HG02943 (cell line): ENCODE measurements around the gene ZC2HC1B.

ENCODE experiments used
- ATAC-seq: cut with Tn5 transposase; IDR thresholded peaks from one replicate; pipeline ENCODE4 v1.9.1; 2021; ENCODE audit warnings: mild to moderate bottlenecking, low read depth, moderate library complexity; ENCODE audit not compliant: unreplicated experiment

The ZC2HC1B gene

DNA sequence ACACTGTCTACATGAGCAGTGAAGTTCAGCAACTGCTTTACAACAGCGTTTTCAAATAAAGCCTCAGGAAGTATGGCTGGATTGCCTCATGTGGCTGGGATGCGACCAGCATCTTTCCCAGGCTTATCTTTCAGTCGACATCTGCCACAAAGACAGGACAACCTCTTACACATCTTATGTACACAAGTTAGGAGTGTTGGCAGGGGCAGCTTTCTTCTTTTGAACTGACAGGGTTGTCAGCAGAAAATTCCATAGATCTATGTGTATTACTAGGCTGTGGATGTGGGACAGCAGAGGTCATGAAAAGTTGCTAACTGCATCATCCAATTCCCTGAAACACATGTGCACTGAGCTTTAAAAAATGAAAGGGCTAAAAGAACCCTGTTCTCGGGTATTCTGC, 95.7 kb downstream of the ZC2HC1B start:
- no peak for ATAC-seq

DNA sequence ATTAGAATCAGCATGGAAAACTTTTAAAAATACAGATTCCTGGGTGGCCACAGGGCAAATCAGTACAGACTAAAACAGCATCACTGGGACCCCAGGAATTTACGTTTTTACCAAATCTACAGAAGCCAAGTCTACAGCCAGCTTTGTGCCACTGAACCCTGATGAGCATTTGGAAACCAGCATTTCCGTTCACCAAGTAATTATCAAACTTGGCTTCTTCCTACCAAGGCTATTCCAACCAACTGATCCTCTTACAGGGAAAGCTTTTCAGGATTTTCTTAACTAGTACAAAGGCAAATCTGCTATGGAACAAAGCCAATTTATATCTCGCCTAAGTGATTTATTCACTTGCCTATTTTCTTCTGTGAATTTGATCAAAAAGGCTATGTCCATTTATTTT, 96.8 kb downstream of the ZC2HC1B start:
- ATAC-seq = no peak

DNA sequence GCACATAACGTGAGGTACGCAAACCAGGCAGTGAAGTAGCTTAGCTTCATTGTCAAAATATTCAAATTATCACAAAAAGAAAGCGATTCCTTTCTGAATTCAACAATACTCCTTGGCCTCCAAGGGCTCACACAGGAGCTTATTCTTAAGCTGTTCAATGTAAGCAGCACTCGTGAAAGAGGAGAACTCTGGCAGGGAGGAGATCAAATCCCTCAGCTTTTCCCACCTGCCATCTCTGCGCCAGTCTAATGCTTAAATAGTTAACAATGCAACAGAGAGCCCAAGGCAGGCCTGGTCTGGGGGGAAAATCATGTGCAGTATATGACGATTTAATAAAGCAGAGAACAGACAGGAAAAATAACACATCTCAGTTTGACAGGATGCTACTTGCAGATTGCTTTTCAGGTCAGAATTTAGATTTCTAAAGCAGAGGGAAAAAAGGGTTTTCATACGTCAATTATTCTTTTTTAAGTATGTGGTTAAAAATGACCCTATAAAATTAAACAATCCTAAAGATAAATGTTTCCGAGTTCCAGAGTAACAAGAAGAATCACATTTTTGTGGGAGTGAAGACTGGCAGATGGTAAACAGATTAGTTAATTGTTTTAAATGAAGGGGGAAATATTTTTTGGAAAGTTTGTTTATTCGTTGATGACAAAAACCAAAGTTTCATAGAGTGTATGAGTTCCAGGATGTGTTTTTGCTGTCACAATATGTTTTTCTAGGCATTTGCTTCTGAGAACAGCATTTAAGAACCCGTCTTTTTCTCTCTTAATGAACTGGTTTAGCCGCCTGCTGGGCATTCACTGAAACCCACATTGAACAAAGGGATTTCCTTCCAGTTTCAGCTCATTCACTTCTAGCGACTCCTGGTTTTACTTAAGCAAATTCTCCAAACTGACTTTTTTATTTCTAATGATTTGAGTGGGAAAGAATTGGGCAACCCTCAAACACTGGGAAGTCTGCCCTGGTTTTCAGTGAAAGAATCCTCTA, 97.9 kb downstream of the ZC2HC1B start:
- ATAC-seq = no peak

DNA sequence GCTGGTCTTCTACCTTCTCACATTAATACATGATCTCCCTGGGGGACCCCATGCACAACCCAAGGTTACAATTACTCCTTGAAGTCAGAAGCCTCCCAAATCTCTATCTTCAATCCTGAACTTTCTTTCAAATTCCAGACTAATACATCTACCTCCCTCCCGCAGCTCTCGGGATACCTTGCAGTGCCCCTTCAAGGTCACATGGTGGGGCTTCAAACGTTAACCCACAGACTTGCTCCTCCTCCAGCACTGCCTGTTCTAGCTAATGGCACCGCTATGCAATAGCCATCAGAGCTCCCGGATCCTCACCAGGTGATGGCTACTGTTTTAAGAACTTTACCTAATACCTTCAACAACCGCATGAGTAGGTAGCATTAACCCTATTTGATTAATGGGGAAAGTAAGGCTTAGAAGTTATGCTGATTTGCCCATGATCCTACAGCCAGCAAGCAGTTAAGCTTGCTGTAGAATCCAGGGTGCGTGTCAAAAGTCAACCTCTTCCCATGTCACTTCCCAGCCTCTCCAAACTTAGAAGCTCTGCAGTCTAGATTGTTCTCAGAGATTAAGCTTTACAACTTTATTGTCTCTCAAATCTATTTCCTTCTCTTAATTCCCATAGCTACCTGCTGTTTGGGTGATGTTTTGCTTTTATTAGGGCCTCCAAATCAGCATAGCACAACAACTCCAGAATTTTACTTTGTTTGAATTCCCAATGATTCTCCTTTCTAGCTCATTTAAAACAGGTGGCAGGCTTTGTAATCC, 99.1 kb downstream of the ZC2HC1B start:
- no peak for ATAC-seq

DNA sequence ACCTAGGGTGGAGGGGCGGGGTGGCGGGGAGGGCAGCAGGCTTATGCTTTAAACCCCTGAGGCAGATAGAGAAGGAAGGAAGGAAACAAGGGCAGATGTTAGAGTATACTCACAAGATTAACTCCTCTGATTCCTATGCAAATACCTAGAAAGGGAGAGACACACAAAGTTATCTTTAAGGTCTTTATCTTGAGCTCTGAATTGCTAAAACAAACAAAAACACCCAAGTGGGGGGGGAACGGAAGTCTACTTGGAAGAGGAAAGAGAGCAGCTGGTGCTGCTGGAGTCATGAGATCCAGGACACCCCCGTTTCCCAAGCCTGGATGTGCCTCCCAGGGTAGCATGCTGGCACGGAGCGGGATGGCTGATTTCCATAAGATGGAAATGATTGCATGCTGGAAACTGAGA, 100.4 kb downstream of the ZC2HC1B start:
- ATAC-seq = no peak

DNA sequence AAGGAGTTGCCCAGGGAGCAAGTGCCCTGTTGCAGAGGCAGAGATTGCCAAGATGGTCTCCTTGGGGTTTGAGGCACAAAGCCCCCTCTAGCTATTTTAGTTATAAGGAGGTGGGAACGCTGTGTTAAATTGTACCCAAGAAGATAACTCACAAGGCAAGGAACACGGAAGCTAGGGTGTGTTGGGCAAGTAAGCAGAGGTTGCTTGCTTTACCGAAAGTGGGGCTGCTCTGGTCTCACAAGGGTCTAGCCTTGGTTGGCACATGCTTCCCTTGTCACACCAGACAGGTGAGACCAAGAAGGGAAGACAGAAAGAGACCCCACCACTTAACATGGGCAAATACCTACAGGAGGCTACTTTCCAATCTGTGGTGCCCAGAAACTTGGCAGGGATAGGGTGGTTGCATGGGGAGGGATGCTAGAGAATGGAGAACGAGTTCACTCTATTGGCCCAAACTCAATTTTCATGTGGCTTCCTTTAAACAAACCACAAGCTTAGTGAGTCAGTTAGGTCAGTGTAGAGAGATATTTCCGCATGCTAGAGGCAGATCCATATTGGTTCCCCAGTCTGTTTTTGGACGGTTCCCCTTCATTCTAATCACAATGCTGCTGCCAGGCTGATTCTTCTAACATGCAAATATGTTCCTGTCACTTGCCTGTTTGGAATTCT, 101.4 kb downstream of the ZC2HC1B start:
- ATAC-seq = no peak

DNA sequence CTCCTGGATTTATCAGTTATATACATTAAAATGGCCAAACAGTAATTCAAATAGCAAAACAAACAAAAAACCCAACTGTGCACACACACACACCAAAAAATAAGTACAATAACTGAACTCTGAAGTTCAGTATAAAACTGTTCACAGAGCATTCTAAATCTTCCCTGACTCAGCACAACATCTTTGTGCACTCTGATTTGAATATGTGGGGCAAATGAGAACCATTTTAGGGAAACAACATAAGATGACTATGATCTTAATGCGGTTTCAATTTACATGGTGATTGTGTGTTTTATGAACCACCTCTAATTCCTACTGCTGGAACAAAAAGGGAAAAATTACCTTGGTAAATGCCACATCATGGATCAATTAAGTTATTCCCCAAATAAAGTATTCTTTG, 102.0 kb downstream of the ZC2HC1B start:
- ATAC-seq = no peak

DNA sequence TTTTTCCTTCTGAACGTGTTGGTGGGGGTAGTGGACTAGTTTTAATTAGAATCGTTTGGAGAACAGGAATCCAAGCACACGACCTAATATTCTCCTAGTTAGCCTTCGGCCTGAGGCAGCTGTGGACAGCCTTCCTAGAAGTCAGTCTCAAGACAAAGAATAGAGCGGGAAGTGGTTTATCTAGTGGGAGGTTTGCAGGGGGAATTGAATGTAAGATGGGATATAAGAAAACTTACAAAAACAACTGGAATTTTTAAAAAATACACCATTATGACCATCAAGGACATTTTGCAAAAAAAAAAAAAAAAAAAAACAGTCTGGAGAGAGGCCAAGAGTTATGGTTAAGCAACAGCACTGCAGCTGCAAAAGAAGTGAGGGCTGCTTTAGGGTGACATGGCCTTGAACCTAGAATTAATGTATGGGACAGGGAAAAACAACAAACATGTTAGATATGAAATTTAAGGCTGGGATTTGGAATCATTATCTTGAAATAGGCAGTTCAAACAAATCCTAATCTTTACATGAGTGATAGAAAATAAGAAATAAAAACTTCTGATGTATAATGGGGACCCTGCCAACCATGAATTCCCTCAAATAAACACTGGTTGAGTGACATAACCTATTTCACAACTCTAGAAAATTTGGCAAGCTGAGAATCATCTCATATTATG, 103.6 kb downstream of the ZC2HC1B start:
- no peak for ATAC-seq

DNA sequence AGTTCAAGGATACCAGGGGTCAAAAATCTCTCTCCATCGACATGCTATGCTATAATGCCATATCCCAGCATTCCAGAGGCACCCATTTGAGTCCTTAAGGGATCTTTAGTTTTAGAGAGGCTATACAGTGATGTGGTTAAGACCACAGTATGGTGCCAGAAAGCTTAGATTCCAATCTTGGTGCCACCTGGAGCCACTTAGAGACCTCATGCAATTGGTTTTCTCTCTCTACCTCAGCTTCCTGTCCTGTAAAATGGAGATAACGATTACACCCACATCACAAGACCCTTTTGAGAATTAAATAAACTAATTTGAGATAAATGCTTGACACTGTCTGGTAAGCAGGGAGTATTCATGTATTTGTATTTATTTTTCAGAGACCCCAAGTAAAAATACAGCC, 104.8 kb downstream of the ZC2HC1B start:
- ATAC-seq = no peak

DNA sequence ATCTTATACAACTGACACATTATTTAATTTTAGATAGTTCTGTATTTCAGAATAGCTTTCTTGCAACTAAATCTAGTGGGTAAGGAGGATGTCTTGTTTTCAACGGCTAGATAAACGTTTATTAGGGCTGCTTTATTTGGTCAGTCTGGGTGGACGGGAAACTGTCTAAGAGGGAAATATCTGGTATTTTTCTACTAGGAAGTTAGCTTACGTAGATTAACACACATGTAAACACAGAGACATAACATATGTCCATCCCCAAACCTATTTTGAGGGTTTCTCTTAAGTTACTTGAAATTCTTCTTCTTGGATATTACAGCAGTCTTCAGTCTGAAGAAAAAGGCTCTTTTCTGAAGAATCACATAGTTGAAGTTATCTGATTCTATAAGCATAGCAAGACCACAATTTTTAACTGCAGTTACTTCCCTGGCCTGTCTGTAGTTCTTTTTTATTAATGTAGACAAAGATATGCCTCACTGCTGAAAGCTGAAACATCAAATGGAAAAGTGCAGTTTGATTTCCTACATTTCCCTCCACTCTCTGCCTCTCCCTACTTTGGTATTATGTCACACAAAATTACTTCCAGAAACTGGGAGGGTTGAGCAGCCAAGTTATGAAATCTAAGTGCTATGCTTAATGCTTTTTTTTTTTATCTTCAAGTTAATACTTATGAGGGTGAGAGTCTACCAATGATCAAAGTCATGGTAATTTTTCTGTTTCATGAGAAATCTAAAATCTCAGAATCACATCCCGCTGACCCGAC, 106.4 kb downstream of the ZC2HC1B start:
- no peak for ATAC-seq

DNA sequence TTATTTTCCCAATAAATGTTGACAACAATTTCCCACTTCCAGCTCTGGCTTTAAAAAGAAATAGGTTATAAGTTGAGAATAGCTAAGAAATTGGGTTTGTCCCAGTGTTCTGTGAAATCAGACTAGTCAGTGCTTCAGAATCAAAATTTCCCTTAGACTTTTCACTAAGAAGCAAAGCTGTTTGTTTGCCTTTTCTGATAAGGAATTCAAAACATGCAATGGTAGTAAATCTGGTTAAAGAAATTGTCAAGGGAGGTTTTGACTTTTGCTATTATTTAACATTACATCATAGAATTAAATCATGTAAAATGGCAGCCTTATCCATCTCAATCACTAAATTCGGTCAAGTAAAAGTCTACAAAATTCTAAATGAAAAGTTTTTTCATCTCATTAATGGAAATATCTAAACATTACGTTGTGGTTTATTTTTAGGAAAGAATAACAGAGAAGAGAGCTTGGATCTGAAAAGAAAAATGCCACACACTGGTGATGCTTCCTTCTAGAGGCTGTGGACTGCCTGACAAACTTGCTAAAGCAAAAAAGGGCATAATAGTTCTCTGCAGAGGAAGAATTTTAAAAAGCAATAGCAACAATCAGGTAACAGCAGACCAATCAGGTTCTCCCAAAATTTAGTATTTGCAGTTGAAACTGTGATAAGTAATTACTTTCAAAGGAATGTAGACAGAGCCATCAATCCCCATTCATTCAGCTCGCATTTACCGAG, 107.4 kb downstream of the ZC2HC1B start:
- no peak for ATAC-seq

DNA sequence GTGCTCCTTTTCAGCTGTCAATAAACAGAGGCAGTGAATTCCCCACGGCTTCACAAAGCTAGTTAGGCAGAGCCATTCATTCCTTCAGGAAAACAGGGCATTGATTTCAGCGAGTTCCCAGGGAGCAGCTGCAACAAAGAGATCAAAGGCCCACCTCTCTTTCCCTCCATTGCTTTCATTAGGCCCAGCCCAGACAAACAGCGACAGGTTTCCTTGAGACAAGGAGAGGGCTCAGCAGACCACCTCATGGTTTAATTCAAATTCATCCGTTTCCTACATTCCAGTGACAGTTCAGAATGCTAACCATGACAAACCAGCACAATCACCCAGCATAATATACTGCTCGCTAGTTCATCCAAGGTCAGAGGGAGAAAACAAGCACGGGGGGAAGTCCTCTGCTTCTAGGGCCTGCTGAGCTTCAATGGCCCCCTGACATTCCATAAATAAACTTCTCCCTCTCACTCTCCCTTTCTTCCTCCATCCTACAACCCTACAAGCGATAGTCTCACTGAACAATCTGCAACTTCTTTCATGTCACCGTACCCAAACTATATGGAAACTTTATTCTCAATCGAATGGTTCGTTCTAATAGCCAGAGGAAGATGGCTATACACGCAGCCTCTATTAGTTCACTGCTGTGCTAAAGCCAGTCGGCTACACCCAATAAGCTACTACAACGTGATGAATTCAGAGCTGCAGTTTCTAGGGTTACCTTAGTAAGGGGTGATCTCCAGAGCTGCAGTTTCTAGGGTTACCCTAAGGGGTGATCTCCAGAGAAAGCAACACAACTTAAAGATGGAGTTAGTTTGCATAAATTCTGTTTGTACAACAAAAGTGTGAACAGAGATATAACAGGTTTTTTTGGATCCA, 109.1 kb downstream of the ZC2HC1B start:
- no peak for ATAC-seq

DNA sequence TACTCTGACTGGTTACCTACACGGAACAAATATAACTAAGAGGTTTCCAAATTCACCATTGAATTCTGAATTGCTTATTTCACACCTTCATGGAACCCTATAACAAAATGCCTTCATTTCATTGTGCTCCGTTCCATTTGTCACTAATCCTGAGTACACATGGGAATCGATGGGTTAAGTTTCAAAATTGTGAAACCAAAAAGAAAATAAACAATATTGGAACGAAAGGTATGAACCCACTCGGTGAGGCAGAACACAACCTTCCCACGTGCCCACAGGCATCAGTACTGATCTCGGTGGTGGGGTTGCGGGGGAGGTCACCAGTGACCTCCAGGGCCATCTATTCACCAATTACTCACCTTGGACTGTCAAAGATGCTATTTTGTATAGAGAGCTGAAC, 109.8 kb downstream of the ZC2HC1B start:
- ATAC-seq = no peak

DNA sequence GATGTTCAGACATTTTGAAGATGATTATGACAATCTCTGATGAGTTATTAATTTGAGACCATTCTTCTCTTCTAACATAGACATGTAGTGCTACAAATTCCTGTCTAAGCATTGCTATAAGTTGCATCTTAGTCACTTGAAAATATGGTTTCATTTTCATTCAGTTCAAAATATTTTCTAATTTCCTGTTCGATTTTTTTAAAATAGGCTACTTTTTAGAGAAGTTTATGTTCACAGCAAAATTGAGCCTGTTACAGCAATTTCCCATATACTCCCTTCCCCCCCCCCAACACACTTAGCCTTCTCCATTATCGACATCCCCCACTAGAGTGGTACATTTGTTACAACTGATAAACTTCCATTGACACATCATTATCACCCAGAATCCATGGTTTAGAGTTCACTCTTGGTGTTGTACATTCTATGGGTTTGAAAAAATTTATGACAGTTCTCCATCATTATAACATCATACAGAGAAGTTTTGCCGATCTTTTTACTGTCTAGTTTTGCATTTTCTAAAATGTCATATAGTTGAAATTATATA, 112.6 kb downstream of the ZC2HC1B start:
- no peak for ATAC-seq

DNA sequence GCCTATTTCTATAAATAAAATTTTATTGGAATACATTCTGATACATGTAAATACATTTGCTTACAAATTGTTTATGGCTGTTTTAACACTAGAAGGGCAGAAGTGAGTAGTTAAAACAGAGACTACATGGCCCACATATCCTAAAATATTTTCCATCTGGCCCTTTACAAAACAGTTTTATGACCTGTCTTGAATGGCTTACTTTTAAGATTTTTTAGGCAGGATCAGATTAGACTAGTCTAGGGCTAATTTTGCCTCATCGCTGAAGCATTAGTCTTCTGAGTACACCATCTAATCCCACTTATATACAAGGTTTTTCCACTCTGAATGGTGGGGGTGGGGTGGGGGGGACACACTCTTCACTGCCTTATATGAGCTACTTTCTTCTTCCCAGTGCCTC, 116.6 kb downstream of the ZC2HC1B start:
- ATAC-seq = no peak

DNA sequence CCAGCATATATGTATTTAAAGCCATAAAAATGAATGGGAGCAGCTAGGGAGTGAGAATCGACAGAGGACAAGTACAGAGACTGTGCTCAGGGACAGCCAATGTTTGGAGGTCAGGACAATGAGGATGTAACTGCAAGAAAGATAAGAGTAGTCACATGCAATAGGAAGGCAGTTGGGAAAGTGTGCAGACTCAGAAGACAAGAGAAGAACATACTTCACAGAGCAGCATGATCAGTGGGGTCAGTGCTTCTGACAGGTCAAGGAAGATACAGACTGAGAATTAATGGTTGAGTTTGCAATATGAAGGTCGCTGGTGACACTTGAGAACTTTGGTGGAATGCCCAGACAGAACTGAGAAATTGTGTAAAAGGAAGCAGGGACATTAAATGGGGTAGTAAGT, 118.7 kb downstream of the ZC2HC1B start:
- ATAC-seq = no peak

DNA sequence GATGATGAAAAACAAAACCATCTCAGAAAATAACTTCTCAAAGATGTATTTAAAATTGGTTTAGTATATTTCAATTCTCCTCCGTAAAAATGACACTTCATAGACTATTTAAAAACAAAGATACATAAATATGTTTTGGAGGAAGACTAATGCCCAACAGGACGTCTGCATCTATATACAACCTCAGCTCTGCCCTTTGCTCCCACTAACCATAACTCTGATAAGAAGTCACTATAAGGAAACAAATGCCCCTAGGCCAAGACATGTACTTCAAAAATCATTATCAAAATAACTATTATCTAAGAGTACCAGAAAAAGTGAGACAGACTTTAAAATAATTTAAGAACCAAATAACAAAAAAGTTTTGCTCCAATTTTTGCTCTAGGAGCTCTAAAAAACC, 120.4 kb downstream of the ZC2HC1B start:
- no peak for ATAC-seq

DNA sequence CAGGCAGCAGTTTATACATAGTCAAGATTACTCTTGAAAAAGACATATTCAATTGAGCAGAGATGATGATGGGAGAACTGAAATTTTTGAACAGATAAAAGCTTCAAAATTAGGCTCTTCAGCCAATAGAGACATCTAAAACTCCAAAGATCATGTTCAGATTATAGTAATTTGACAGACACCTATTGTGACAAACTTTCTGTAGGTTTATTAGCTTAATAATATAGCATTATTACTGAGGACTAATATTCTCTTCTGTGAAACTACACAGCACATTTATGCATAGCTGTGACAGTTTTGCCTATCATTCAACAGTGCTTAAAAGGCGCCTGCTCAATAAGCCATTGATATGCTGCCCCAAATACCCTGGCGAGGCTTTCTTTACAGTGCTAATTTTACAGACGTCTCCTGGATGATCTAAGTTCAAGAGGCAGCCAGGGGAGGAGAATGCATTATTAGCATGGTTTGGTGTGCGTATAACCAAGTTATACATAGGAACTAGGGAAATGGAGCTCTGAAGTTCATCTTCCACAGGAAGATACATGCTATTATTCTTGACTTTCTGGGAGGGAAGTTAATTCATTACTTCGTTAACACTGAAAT, 122.3 kb downstream of the ZC2HC1B start:
- ATAC-seq = no peak
